HEK293 (cell line): ENCODE measurements around the gene DCC.

ENCODE experiments used
- CTCF ChIA-PET: fragments of 350-600 bp; formaldehyde crosslinking; extraction: SDS; loops from one replicate; lab custom pipeline; 2021; ENCODE audit warnings: antibody characterized with exemption; lab: Yijun Ruan, JAX
- POLR2A ChIA-PET: fragments of 300-600 bp; formaldehyde crosslinking; extraction: SDS; loops from one replicate; lab custom pipeline; 2020; ENCODE audit warnings: antibody characterized with exemption, inconsistent platforms; lab: Yijun Ruan, JAX
- H3K27ac ChIP-seq: fragments of 200-500 bp; sonication (Bioruptor generic); 2 replicates; pipeline ENCODE4 v1.5.1; 2014; ENCODE audit warnings: low read depth, low read length, control low read depth, inconsistent platforms; ENCODE audit errors: extremely low read depth
- H3K36me3 ChIP-seq, 2 experiments: fragments of 200-500 bp in 1 of 2; sonication (Bioruptor generic) in 1 of 2; 1 replicate in 1 of 2; 2 replicates in 1 of 2; pipeline ENCODE4 v1.5.1; 2014 to 2017; ENCODE audit warnings: inconsistent platforms in 2 of 2, low read length in 2 of 2; ENCODE audit not compliant: control insufficient read depth in 2 of 2, insufficient read depth in 1 of 2
- H3K4me1 ChIP-seq: fragments of 200-500 bp; sonication (Bioruptor generic); 2 replicates; pipeline ENCODE4 v1.5.1; 2014; ENCODE audit warnings: mild to moderate bottlenecking, low read length, inconsistent platforms; ENCODE audit not compliant: control insufficient read depth, insufficient read depth
- H3K4me3 ChIP-seq: 2 replicates; pipeline ENCODE4 v1.5.1; 2011; ENCODE audit warnings: low read depth, mild to moderate bottlenecking, control low read depth, low read length, moderate library complexity
- H3K9me3 ChIP-seq: fragments of 200-500 bp; sonication (Bioruptor generic); 2 replicates; pipeline ENCODE4 v1.5.1; 2014; ENCODE audit warnings: low read depth, low read length, inconsistent platforms; ENCODE audit not compliant: control insufficient read depth, insufficient read depth
- KLF1 ChIP-seq: fragments of 450-650 bp; formaldehyde crosslinking; IDR thresholded peaks from 2 replicates; pipeline ENCODE4 v1.5.1; 2016; ENCODE audit warnings: missing biosample characterization, missing genetic modification characterization
- ZBTB21 ChIP-seq: fragments of 450-650 bp; formaldehyde crosslinking; IDR thresholded peaks from 2 replicates; pipeline ENCODE4 v1.5.1; 2017; ENCODE audit warnings: missing biosample characterization, missing genetic modification characterization
- ZFP41 ChIP-seq: fragments of 450-650 bp; formaldehyde crosslinking; IDR thresholded peaks from 2 replicates; pipeline ENCODE4 v1.5.1; 2016; ENCODE audit warnings: missing biosample characterization, missing genetic modification characterization, borderline replicate concordance
- ZNF2 ChIP-seq: fragments of 450-650 bp; formaldehyde crosslinking; IDR thresholded peaks from 2 replicates; pipeline ENCODE4 v1.5.1; 2016; ENCODE audit warnings: missing biosample characterization, missing genetic modification characterization
- ZNF266 ChIP-seq: fragments of 450-650 bp; formaldehyde crosslinking; IDR thresholded peaks from 2 replicates; pipeline ENCODE4 v1.5.1; 2016; ENCODE audit warnings: missing biosample characterization, missing genetic modification characterization, low read depth
- ZNF302 ChIP-seq: fragments of 450-650 bp; formaldehyde crosslinking; IDR thresholded peaks from 2 replicates; pipeline ENCODE4 v1.5.1; 2016; ENCODE audit warnings: missing biosample characterization, missing genetic modification characterization, low read depth
- ZNF366 ChIP-seq: fragments of 450-650 bp; formaldehyde crosslinking; conservative IDR thresholded peaks from 2 replicates; pipeline ENCODE4 v1.5.1; 2016; ENCODE audit warnings: missing biosample characterization, missing genetic modification characterization
- ZNF391 ChIP-seq: fragments of 450-650 bp; formaldehyde crosslinking; IDR thresholded peaks from 2 replicates; pipeline ENCODE4 v1.5.1; 2016; ENCODE audit warnings: low read depth, missing biosample characterization, missing genetic modification characterization, borderline replicate concordance
- ZNF423 ChIP-seq: fragments of 450-650 bp; formaldehyde crosslinking; IDR thresholded peaks from 2 replicates; pipeline ENCODE4 v1.5.1; 2016; ENCODE audit warnings: missing biosample characterization, missing genetic modification characterization
- ZNF433 ChIP-seq: fragments of 450-650 bp; formaldehyde crosslinking; IDR thresholded peaks from 2 replicates; pipeline ENCODE4 v1.5.1; 2016; ENCODE audit warnings: missing biosample characterization, missing genetic modification characterization, low read depth
- ZNF473 ChIP-seq: fragments of 450-650 bp; formaldehyde crosslinking; IDR thresholded peaks from 2 replicates; pipeline ENCODE4 v1.5.1; 2017; ENCODE audit warnings: missing biosample characterization, missing genetic modification characterization
- ZNF48 ChIP-seq: fragments of 450-650 bp; formaldehyde crosslinking; IDR thresholded peaks from 2 replicates; pipeline ENCODE4 v1.5.1; 2016; ENCODE audit warnings: missing biosample characterization, missing genetic modification characterization
- ZNF560 ChIP-seq: fragments of 450-650 bp; formaldehyde crosslinking; IDR thresholded peaks from 2 replicates; pipeline ENCODE4 v1.5.1; 2017; ENCODE audit warnings: missing biosample characterization, missing genetic modification characterization, borderline replicate concordance
- ZNF626 ChIP-seq: fragments of 450-650 bp; sonication (Bioruptor Pico); formaldehyde crosslinking; IDR thresholded peaks from 2 replicates; pipeline ENCODE4 v1.5.1; 2018; ENCODE audit warnings: missing biosample characterization, missing genetic modification characterization, inconsistent platforms
- ZNF658 ChIP-seq: fragments of 450-650 bp; formaldehyde crosslinking; IDR thresholded peaks from 2 replicates; pipeline ENCODE4; 2016; ENCODE audit warnings: missing biosample characterization, missing genetic modification characterization
- ZNF664 ChIP-seq: fragments of 450-650 bp; formaldehyde crosslinking; IDR thresholded peaks from 2 replicates; pipeline ENCODE4 v1.5.1; 2016; ENCODE audit warnings: missing biosample characterization, missing genetic modification characterization
- ZNF747 ChIP-seq: fragments of 450-650 bp; formaldehyde crosslinking; IDR thresholded peaks from 2 replicates; pipeline ENCODE4 v1.5.1; 2016; ENCODE audit warnings: missing biosample characterization, missing genetic modification characterization
- ZSCAN30 ChIP-seq: fragments of 450-650 bp; IDR thresholded peaks from 2 replicates; pipeline ENCODE4 v1.5.1; 2018; ENCODE audit warnings: missing biosample characterization, mild to moderate bottlenecking, missing genetic modification characterization, moderate library complexity
- TF ChIP-seq, protein P1 (sequence below): fragments of 450-650 bp; formaldehyde crosslinking; IDR thresholded peaks from 2 replicates; pipeline ENCODE4 v1.5.1; 2016; ENCODE audit warnings: missing biosample characterization, missing genetic modification characterization, low read depth
- TF ChIP-seq, protein P2 (sequence below): fragments of 450-650 bp; formaldehyde crosslinking; IDR thresholded peaks from 2 replicates; pipeline ENCODE4 v1.5.1; 2016; ENCODE audit warnings: missing biosample characterization, missing genetic modification characterization
- TF ChIP-seq, protein P3 (sequence below): fragments of 450-650 bp; formaldehyde crosslinking; IDR thresholded peaks from 2 replicates; pipeline ENCODE4 v1.5.1; 2016; ENCODE audit warnings: missing biosample characterization, missing genetic modification characterization

Gene DCC

DNA sequence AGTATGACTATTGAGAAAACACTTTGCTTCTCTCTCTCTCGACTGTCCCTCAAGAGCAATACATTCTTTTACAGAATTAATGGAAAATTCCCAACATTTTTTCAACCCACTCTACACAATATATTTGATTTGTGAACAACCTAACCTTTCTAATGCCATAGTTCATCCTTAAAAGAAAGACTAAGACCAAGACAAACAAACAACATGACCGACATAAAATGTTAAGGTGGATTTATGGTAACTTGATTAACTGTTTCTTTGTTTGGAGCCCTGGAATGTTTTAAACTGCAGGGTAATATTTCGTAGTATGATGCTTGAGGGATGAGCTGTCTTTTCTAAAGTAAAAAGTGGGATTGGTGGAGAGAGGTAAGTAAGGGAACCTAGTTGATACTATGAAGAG is 1146.3 kb downstream of the DCC start:
- no peak overlapping the region for H3K4me3 ChIP-seq
- no peaks in the 10 kb centered on the region for H3K9me3 ChIP-seq
- ChIA-PET CTCF (no interaction called here), POLR2A (no interaction called here)
- H3K4me1 ChIP-seq: no peaks in the 10 kb centered on the region
- no peak overlapping the region for H3K27ac ChIP-seq
- TF ChIP-seq ZNF366 (tag by site-specific recombination): no peak
- TF ChIP-seq, protein P1, sequence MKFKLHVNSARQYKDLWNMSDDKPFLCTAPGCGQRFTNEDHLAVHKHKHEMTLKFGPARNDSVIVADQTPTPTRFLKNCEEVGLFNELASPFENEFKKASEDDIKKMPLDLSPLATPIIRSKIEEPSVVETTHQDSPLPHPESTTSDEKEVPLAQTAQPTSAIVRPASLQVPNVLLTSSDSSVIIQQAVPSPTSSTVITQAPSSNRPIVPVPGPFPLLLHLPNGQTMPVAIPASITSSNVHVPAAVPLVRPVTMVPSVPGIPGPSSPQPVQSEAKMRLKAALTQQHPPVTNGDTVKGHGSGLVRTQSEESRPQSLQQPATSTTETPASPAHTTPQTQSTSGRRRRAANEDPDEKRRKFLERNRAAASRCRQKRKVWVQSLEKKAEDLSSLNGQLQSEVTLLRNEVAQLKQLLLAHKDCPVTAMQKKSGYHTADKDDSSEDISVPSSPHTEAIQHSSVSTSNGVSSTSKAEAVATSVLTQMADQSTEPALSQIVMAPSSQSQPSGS: no peak
- no peaks in the 10 kb centered on the region for H3K36me3 ChIP-seq

DNA sequence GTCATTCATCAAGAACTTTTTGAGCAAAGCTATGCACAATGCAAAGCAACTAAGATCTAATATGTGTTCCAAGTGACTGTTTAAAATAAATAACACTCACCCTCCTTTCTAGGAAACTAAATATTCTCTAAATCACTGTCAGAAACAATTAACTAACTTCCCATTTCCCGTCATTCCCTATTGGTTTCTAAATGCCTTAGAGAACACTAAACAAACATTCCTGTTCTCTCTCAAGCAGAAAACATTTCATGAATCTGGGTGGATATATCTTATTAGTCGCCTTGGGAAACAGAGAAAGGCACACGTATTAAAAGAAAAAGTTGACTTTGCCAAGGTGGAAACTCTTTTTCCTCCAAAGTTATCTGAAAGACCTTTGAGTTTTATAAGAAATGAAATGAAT is 1149.3 kb downstream of the DCC start:
- Histone ChIP-seq H3K4me3 (no peak overlapping the region), H3K9me3 (no peaks in the 10 kb centered on the region), H3K27ac (no peak overlapping the region), H3K36me3 (no peaks in the 10 kb centered on the region), H3K4me1 (no peaks in the 10 kb centered on the region)
- TF ChIP-seq ZNF664 (no peak), ZNF266 (no peak), ZNF2 (no peak), ZNF302 (tag by site-specific recombination) (no peak), ZNF433 (tag by site-specific recombination) (no peak), ZNF473 (tag by site-specific recombination) (no peak), ZNF560 (tag by site-specific recombination) (no peak), ZNF626 (tag by site-specific recombination) (no peak), ZSCAN30 (no peak), ZFP41 (tag by site-specific recombination) (no peak), KLF1 (tag by site-specific recombination) (no peak), ZNF747 (no peak), ZBTB21 (no peak), ZNF391 (tag by site-specific recombination) (no peak), ZNF658 (tag by site-specific recombination) (no peak), ZNF48 (no peak), ZNF423 (tag by site-specific recombination) (no peak)
- TF ChIP-seq, protein P2, sequence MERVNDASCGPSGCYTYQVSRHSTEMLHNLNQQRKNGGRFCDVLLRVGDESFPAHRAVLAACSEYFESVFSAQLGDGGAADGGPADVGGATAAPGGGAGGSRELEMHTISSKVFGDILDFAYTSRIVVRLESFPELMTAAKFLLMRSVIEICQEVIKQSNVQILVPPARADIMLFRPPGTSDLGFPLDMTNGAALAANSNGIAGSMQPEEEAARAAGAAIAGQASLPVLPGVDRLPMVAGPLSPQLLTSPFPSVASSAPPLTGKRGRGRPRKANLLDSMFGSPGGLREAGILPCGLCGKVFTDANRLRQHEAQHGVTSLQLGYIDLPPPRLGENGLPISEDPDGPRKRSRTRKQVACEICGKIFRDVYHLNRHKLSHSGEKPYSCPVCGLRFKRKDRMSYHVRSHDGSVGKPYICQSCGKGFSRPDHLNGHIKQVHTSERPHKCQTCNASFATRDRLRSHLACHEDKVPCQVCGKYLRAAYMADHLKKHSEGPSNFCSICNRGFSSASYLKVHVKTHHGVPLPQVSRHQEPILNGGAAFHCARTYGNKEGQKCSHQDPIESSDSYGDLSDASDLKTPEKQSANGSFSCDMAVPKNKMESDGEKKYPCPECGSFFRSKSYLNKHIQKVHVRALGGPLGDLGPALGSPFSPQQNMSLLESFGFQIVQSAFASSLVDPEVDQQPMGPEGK (tag by site-specific recombination): no peak
- TF ChIP-seq, protein P3, sequence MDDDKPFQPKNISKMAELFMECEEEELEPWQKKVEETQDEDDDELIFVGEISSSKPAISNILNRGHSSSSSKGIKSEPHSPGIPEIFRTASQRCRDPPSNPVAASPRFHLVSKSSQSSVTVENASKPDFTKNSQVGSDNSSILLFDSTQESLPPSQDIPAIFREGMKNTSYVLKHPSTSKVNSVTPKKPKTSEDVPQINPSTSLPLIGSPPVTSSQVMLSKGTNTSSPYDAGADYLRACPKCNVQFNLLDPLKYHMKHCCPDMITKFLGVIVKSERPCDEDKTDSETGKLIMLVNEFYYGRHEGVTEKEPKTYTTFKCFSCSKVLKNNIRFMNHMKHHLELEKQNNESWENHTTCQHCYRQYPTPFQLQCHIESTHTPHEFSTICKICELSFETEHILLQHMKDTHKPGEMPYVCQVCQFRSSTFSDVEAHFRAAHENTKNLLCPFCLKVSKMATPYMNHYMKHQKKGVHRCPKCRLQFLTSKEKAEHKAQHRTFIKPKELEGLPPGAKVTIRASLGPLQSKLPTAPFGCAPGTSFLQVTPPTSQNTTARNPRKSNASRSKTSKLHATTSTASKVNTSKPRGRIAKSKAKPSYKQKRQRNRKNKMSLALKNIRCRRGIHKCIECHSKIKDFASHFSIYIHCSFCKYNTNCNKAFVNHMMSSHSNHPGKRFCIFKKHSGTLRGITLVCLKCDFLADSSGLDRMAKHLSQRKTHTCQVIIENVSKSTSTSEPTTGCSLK (tag by site-specific recombination): no peak
- POLR2A ChIA-PET: no interaction called here
- CTCF ChIA-PET: no interaction called here
